HepG2 (cell line): ENCODE data around the gene ADSS1. TPM values are rescaled to one million over a fixed set of nuclear protein-coding genes. Genes with fewer than 3 reads are reported as not detected.
A peak's percentile ranks its signal among the peaks of the same experiment; 100 is the strongest.

ENCODE experiments used
- ATAC-seq: fragments of 200-7000 bp; cut with Tn5 transposase; 3 replicates; pipeline ENCODE4 v1.9.1; 2020; ENCODE audit warnings: mild to moderate bottlenecking, moderate library complexity
- BruUV-seq: library from RNA; stranded (reverse); fragments of 400-500 nt; replicated peaks from 2 replicates; lab custom pipeline; 2021; lab: Mats Ljungman, UMichigan
- CTCF ChIA-PET: fragments of 300-600 bp; formaldehyde crosslinking; extraction: SDS; loops from one replicate; lab custom pipeline; 2021; ENCODE audit warnings: low total read pairs, inconsistent platforms, low intra/inter-chr PET ratio; lab: Yijun Ruan, JAX
- POLR2A ChIA-PET: fragments of 350-600 bp; sonication (Branson Sonifier 250); formaldehyde crosslinking; loops from one replicate; lab custom pipeline; 2020; ENCODE audit warnings: antibody characterized with exemption, inconsistent platforms; lab: Yijun Ruan, JAX
- DNase-seq: peaks from one replicate; pipeline ENCODE4 v3.0.0-alpha.2; 2015; ENCODE audit warnings: low spot score
- FAIRE-seq: peaks from 3 replicates; lab custom pipeline; 2011; peaks lifted over from hg19 to GRCh38; lab: Jason Lieb, UNC
- H2AFZ ChIP-seq: one replicate; pipeline ENCODE4 v1.6.1; 2011; ENCODE audit warnings: low read length, inconsistent platforms
- H3K27ac ChIP-seq: fragments of 300-600 bp; 3 replicates; pipeline ENCODE4 v1.8.0; 2011; ENCODE audit warnings: mixed run types, mild to moderate bottlenecking, mixed read lengths, low read length, inconsistent platforms; ENCODE audit not compliant: insufficient read depth; ENCODE audit errors: extremely low read length
- H3K27me3 ChIP-seq, 2 experiments: fragments of 200-600 bp in 1 of 2; 2 replicates in 1 of 2; 3 replicates in 1 of 2; pipeline versions ENCODE4 v1.6.0 to v1.8.0; 2011; ENCODE audit warnings: low read length in 2 of 2, mild to moderate bottlenecking in 2 of 2, moderate library complexity in 2 of 2, inconsistent platforms in 1 of 2; ENCODE audit not compliant: insufficient read depth in 2 of 2, control insufficient read depth in 1 of 2
- H3K36me3 ChIP-seq, 2 experiments: fragments of 200-600 bp in 1 of 2; replicated peaks in 1 of 2; 2 replicates in 1 of 2; 3 replicates in 1 of 2; pipeline versions ENCODE4 v1.5.1 to v1.8.0; 2011; ENCODE audit warnings: low read length in 2 of 2, inconsistent platforms in 1 of 2; ENCODE audit not compliant: insufficient read depth in 2 of 2, control insufficient read depth in 1 of 2
- H3K4me1 ChIP-seq: 2 replicates; pipeline ENCODE4 v1.5.1; 2012; ENCODE audit warnings: low read length, inconsistent platforms; ENCODE audit not compliant: insufficient read depth
- H3K4me2 ChIP-seq: 2 replicates; pipeline ENCODE4 v1.6.0; 2011; ENCODE audit warnings: low read depth, low read length, inconsistent platforms
- H3K4me3 ChIP-seq, 3 experiments: fragments of 200-600 bp in 1 of 3; sonication (generic), shearing (Covaris generic) in 1 of 3; replicated peaks in 1 of 3; 2 replicates each; pipeline ENCODE4 v1.5.1; 2011 to 2016; ENCODE audit warnings: low read length in 3 of 3, inconsistent platforms in 2 of 3, low read depth in 2 of 3, mild to moderate bottlenecking in 2 of 3, control low read depth in 1 of 3, mixed read lengths in 1 of 3; ENCODE audit not compliant: insufficient read depth in 1 of 3
- H3K79me2 ChIP-seq: one replicate; pipeline ENCODE4 v1.6.1; 2011; ENCODE audit warnings: low read length, inconsistent platforms; ENCODE audit not compliant: insufficient read depth
- H3K9ac ChIP-seq: 2 replicates; pipeline ENCODE4 v1.6.0; 2011; ENCODE audit warnings: mild to moderate bottlenecking, low read depth, low read length, inconsistent platforms; ENCODE audit not compliant: insufficient read depth
- H3K9me3 ChIP-seq: 2 replicates; pipeline ENCODE4 v1.5.1; 2012; ENCODE audit warnings: mild to moderate bottlenecking, low read length
- H4K20me1 ChIP-seq: 2 replicates; pipeline ENCODE4 v1.6.0; 2011; ENCODE audit warnings: inconsistent platforms, mild to moderate bottlenecking, low read length, moderate library complexity; ENCODE audit not compliant: insufficient read depth
- AGO2 ChIP-seq: fragments of 200-400 bp; formaldehyde crosslinking; optimal IDR thresholded peaks from 2 replicates; pipeline ENCODE3; 2017; ENCODE audit warnings: mild to moderate bottlenecking, low read depth, low read length, moderate library complexity
- HIVEP1 ChIP-seq: sonication (generic); formaldehyde crosslinking; IDR thresholded peaks from 2 replicates; pipeline ENCODE4 v1.4.0; 2020; ENCODE audit warnings: mild to moderate bottlenecking, missing genetic modification reagents
- KMT2B ChIP-seq: IDR thresholded peaks from 2 replicates; pipeline ENCODE4 v1.6.1; 2016; ENCODE audit warnings: missing genetic modification reagents, missing compliant biosample characterization
- NONO ChIP-seq, 2 experiments: fragments of 450-650 bp in 1 of 2; sonication (generic) in 1 of 2; formaldehyde crosslinking in 1 of 2; IDR thresholded peaks in 1 of 2; conservative IDR thresholded peaks in 1 of 2; 2 replicates each; pipeline versions ENCODE4 v1.6.1 to v1.8.0; 2017 to 2022; ENCODE audit warnings: mild to moderate bottlenecking in 1 of 2, missing genetic modification reagents in 1 of 2, moderate library complexity in 1 of 2
- PHF8 ChIP-seq: sonication (generic); formaldehyde crosslinking; IDR thresholded peaks from 2 replicates; pipeline ENCODE4 v1.5.0; 2020; ENCODE audit warnings: missing genetic modification reagents
- PRMT3 ChIP-seq: sonication (generic); formaldehyde crosslinking; IDR thresholded peaks from 2 replicates; pipeline ENCODE4 v1.8.1; 2022; ENCODE audit warnings: low read depth, mild to moderate bottlenecking, moderate library complexity, missing genetic modification reagents, borderline replicate concordance
- ZBTB7A ChIP-seq: sonication (generic); formaldehyde crosslinking; IDR thresholded peaks from 2 replicates; pipeline ENCODE4 v1.8.0; 2022; ENCODE audit warnings: mild to moderate bottlenecking, missing genetic modification reagents
- ZFX ChIP-seq: sonication (generic); formaldehyde crosslinking; IDR thresholded peaks from 2 replicates; pipeline ENCODE4 v1.4.0; 2020; ENCODE audit warnings: mild to moderate bottlenecking, low read depth, missing genetic modification reagents, moderate library complexity
- ZNF713 ChIP-seq: sonication (generic); formaldehyde crosslinking; IDR thresholded peaks from 2 replicates; pipeline ENCODE4 v1.4.0; 2020; ENCODE audit warnings: mild to moderate bottlenecking, missing genetic modification reagents
- WGBS: methylation state at CpG from one replicate; pipeline ENCODE4 v1.1.6; 2017; ENCODE audit warnings: low lambda C conversion rate; 5-methylcytosine and 5-hydroxymethylcytosine counted together
- in situ Hi-C: cut with HindIII; loops from 2 replicates; pipeline ENCODE4 v1.10.0; 2017; ENCODE audit warnings: low pct_unique_long_range_greater_than_20kb; ENCODE audit not compliant: extremely low pct_ligation_motif_present
- intact Hi-C: fragments of 100-400 bp; cut with micrococcal nuclease; formaldehyde crosslinking; loops from one replicate; pipeline ENCODE4 v1.10.0; 2022; ENCODE audit not compliant: unreplicated experiment
- polyA plus RNA-seq, 8 experiments: library from polyadenylated mRNA; depleted of rRNA in 3 of 8; stranded (reverse) in 7 of 8; unstranded in 1 of 8; fragments of >200 nt; fragmentation: Illumina TruSeq in 4 of 8; extraction: Trizol in 4 of 8; gene quantifications; 2 replicates each; pipeline versions ENCODE4 v1.2.1 to v1.2.3, GENCODE V29; 2011 to 2016; ENCODE audit warnings: low read depth in 4 of 8, missing spikeins in 1 of 8, mixed read lengths in 1 of 8; ENCODE audit not compliant: insufficient read depth in 1 of 8
- total RNA-seq, 5 experiments: library from RNA; depleted of rRNA; stranded (reverse); fragments of >200 nt; fragmentation: Illumina TruSeq; extraction: Trizol; gene quantifications; 2 replicates each; pipeline ENCODE4 v1.2.3, GENCODE V29; 2016; ENCODE audit warnings: low read depth in 1 of 5
- TF ChIP-seq, protein P1 (sequence below): sonication (generic); formaldehyde crosslinking; IDR thresholded peaks from 2 replicates; pipeline ENCODE4 v1.4.0; 2020; ENCODE audit warnings: mild to moderate bottlenecking, missing genetic modification reagents
- TF ChIP-seq, protein P2 (sequence below): sonication (generic); formaldehyde crosslinking; IDR thresholded peaks from 2 replicates; pipeline ENCODE4 v1.8.0; 2022; ENCODE audit warnings: low read depth, missing genetic modification reagents
- TF ChIP-seq, protein P3 (sequence below): IDR thresholded peaks from 2 replicates; pipeline ENCODE4 v1.6.1; 2016; ENCODE audit warnings: mild to moderate bottlenecking, missing biosample characterization, missing genetic modification reagents
- TF ChIP-seq, protein P4 (sequence below): IDR thresholded peaks from 2 replicates; pipeline ENCODE4 v1.6.1; 2016; ENCODE audit warnings: mild to moderate bottlenecking
- TF ChIP-seq, protein P5 (sequence below): sonication (generic); formaldehyde crosslinking; IDR thresholded peaks from 2 replicates; pipeline ENCODE4 v1.5.1; 2020; ENCODE audit warnings: mild to moderate bottlenecking, missing genetic modification reagents, moderate library complexity

ADSS1 gene
- total and polyA plus RNA-seq, 2 of the 13 experiments (the other 11 are each of a cell fraction or from before 2014, with no cell fraction given): 1.0 to 36.7 TPM

DNA sequence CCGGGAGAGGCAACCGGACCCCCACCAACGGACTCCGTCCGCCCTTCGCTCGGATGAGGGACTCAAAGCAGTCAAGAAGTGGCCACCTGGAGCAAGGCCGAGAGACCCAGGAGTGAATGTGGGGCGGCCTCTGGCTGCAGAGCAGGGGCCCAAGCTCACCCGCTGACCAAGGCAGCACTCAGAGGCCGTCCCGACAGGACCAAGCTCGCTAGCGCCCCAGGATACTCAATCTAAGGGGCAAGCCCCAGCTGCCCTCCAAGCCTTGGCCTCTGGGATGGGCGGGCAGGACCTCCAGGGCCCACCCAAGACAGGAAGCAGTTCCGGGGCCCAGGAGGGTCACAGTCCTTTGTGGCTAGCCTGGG is 70.6 kb downstream of the ADSS1 start:
- peaks cover 12% of the 10 kb centered on the region for H4K20me1 ChIP-seq
- H2AFZ ChIP-seq: no peak overlapping the region
- ATAC-seq: peak; percentile 16
- no peaks in the 10 kb centered on the region for H3K9me3 ChIP-seq
- ChIA-PET CTCF (no interaction called here), POLR2A (interaction anchor here (1.0 to 1.9 kb wide), 4 partner anchors 27 to 129 kb away, joined by 3 to 20 read pairs (median 4); partner anchors contain the start of genes CEP170B and SIVA1)
- no TSS peak for BruUV-seq
- WGBS: 7% methylated on average over 3 of the region's 16 CpGs
- H3K27ac ChIP-seq: peak overlapping the region; percentile 57
- in situ Hi-C loops: no loop called here
- no peaks in the 10 kb centered on the region for H3K27me3 ChIP-seq
- H3K79me2 ChIP-seq: peaks cover 26% of the 10 kb centered on the region
- H3K9ac ChIP-seq: peak overlapping the region; percentile 86
- FAIRE-seq: no peak
- peaks cover 7 to 17% of the 10 kb centered on the region in 2 experiments; a peak in 3 of 5 replicates for H3K36me3 ChIP-seq
- peak overlapping the region; percentile 70 to 88 (median 78) for H3K4me3 ChIP-seq
- H3K4me1 ChIP-seq: peaks cover 59% of the 10 kb centered on the region
- intact Hi-C loops: loop anchor here (2.0 kb wide), 1 partner anchor 14 kb away; no protein-coding TSS in a partner anchor
- peak overlapping the region; percentile 92 for H3K4me2 ChIP-seq
- DNase-seq: no peak
- TF ChIP-seq HIVEP1 (CRISPR knock-in tag) (0 out of 2 replicates have a peak, but pooled peaks have one; percentile 9), PRMT3 (no peak), ZFX (CRISPR knock-in tag) (peak; percentile 80), ZNF713 (CRISPR knock-in tag) (no peak), ZBTB7A (no peak), PHF8 (CRISPR knock-in tag) (peak; percentile 50), AGO2 (peak; percentile 42), KMT2B (CRISPR knock-in tag) (no peak), NONO (IDR thresholded peaks at IDR 0.05) (no peak), NONO (CRISPR knock-in tag; conservative IDR thresholded peaks at IDR 0.05) (0 out of 2 replicates have a peak, but pooled peaks have one; percentile 20)
- TF ChIP-seq, protein P1, sequence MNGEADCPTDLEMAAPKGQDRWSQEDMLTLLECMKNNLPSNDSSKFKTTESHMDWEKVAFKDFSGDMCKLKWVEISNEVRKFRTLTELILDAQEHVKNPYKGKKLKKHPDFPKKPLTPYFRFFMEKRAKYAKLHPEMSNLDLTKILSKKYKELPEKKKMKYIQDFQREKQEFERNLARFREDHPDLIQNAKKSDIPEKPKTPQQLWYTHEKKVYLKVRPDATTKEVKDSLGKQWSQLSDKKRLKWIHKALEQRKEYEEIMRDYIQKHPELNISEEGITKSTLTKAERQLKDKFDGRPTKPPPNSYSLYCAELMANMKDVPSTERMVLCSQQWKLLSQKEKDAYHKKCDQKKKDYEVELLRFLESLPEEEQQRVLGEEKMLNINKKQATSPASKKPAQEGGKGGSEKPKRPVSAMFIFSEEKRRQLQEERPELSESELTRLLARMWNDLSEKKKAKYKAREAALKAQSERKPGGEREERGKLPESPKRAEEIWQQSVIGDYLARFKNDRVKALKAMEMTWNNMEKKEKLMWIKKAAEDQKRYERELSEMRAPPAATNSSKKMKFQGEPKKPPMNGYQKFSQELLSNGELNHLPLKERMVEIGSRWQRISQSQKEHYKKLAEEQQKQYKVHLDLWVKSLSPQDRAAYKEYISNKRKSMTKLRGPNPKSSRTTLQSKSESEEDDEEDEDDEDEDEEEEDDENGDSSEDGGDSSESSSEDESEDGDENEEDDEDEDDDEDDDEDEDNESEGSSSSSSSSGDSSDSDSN (CRISPR knock-in tag): peak; percentile 66; the same call in 1 of the 2 replicates
- TF ChIP-seq, protein P2, sequence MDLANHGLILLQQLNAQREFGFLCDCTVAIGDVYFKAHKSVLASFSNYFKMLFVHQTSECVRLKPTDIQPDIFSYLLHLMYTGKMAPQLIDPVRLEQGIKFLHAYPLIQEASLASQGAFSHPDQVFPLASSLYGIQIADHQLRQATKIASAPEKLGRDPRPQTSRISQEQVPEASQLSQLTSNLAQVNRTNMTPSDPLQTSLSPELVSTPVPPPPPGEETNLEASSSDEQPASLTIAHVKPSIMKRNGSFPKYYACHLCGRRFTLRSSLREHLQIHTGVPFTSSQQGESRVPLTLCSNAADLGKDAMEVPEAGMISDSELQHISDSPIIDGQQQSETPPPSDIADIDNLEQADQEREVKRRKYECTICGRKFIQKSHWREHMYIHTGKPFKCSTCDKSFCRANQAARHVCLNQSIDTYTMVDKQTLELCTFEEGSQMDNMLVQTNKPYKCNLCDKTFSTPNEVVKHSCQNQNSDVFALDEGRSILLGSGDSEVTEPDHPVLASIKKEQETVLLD (CRISPR knock-in tag): 0 out of 2 replicates have a peak, but pooled peaks have one; percentile 29
- TF ChIP-seq, protein P3, sequence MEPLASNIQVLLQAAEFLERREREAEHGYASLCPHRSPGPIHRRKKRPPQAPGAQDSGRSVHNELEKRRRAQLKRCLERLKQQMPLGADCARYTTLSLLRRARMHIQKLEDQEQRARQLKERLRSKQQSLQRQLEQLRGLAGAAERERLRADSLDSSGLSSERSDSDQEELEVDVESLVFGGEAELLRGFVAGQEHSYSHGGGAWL: no peak
- TF ChIP-seq, protein P4, sequence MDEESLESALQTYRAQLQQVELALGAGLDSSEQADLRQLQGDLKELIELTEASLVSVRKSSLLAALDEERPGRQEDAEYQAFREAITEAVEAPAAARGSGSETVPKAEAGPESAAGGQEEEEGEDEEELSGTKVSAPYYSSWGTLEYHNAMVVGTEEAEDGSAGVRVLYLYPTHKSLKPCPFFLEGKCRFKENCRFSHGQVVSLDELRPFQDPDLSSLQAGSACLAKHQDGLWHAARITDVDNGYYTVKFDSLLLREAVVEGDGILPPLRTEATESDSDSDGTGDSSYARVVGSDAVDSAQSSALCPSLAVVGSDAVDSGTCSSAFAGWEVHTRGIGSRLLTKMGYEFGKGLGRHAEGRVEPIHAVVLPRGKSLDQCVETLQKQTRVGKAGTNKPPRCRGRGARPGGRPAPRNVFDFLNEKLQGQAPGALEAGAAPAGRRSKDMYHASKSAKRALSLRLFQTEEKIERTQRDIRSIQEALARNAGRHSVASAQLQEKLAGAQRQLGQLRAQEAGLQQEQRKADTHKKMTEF: no peak
- TF ChIP-seq, protein P5, sequence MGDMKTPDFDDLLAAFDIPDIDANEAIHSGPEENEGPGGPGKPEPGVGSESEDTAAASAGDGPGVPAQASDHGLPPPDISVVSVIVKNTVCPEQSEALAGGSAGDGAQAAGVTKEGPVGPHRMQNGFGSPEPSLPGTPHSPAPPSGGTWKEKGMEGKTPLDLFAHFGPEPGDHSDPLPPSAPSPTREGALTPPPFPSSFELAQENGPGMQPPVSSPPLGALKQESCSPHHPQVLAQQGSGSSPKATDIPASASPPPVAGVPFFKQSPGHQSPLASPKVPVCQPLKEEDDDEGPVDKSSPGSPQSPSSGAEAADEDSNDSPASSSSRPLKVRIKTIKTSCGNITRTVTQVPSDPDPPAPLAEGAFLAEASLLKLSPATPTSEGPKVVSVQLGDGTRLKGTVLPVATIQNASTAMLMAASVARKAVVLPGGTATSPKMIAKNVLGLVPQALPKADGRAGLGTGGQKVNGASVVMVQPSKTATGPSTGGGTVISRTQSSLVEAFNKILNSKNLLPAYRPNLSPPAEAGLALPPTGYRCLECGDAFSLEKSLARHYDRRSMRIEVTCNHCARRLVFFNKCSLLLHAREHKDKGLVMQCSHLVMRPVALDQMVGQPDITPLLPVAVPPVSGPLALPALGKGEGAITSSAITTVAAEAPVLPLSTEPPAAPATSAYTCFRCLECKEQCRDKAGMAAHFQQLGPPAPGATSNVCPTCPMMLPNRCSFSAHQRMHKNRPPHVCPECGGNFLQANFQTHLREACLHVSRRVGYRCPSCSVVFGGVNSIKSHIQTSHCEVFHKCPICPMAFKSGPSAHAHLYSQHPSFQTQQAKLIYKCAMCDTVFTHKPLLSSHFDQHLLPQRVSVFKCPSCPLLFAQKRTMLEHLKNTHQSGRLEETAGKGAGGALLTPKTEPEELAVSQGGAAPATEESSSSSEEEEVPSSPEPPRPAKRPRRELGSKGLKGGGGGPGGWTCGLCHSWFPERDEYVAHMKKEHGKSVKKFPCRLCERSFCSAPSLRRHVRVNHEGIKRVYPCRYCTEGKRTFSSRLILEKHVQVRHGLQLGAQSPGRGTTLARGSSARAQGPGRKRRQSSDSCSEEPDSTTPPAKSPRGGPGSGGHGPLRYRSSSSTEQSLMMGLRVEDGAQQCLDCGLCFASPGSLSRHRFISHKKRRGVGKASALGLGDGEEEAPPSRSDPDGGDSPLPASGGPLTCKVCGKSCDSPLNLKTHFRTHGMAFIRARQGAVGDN: peak; percentile 40; the same call in 1 of the 2 replicates
